Endodermal cell (in vitro differentiated cells): ENCODE measurements around the gene CHDH. TPM values are rescaled to one million over a fixed set of nuclear protein-coding genes. Genes with fewer than 3 reads are reported as not detected.

Source experiments
- DNase-seq: peaks from one replicate; pipeline ENCODE4 v3.0.0-alpha.2; 2017
- H3K27ac ChIP-seq: 2 replicates; pipeline ENCODE4 v1.5.1; 2013; ENCODE audit warnings: mild to moderate bottlenecking, low read depth, low read length, moderate library complexity
- H3K27me3 ChIP-seq: 2 replicates; pipeline ENCODE4 v1.6.1; 2013; ENCODE audit warnings: mild to moderate bottlenecking, low read length, moderate library complexity; ENCODE audit not compliant: insufficient read depth, control insufficient read depth, poor library complexity, severe bottlenecking
- H3K36me3 ChIP-seq: 2 replicates; pipeline ENCODE4 v1.7.0; 2013; ENCODE audit warnings: mild to moderate bottlenecking, low read length, moderate library complexity; ENCODE audit not compliant: control insufficient read depth, insufficient read depth
- H3K4me1 ChIP-seq: one replicate; pipeline ENCODE4 v1.7.0; 2013; ENCODE audit warnings: low read length; ENCODE audit not compliant: control insufficient read depth, insufficient read depth
- H3K4me3 ChIP-seq: 2 replicates; pipeline ENCODE4 v1.5.1; 2013; ENCODE audit warnings: mild to moderate bottlenecking, low read length, moderate library complexity
- H3K9ac ChIP-seq: 2 replicates; pipeline ENCODE4 v1.6.1; 2013; ENCODE audit warnings: mild to moderate bottlenecking, low read length, moderate library complexity; ENCODE audit not compliant: poor library complexity, severe bottlenecking; ENCODE audit errors: extremely low read depth
- H3K9me3 ChIP-seq: 2 replicates; pipeline ENCODE4 v1.6.1; 2013; ENCODE audit warnings: mild to moderate bottlenecking, low read length, moderate library complexity; ENCODE audit not compliant: control insufficient read depth
- H3K27ac Mint-ChIP-seq: 2 replicates; pipeline ENCODE4 v1.8.0; 2020; ENCODE audit warnings: mixed read lengths
- H3K27me3 Mint-ChIP-seq: 2 replicates; pipeline ENCODE4 v1.8.0; 2021; ENCODE audit warnings: mild to moderate bottlenecking, mixed read lengths; ENCODE audit not compliant: insufficient read depth
- H3K36me3 Mint-ChIP-seq: 2 replicates; pipeline ENCODE4 v1.8.0; 2020; ENCODE audit warnings: low read depth, mixed read lengths
- H3K4me1 Mint-ChIP-seq: 2 replicates; pipeline ENCODE4 v1.8.0; 2020; ENCODE audit warnings: mixed read lengths
- H3K4me3 Mint-ChIP-seq: 2 replicates; pipeline ENCODE4 v1.8.0; 2020; ENCODE audit warnings: mild to moderate bottlenecking, moderate library complexity, mixed read lengths
- H3K9me3 Mint-ChIP-seq: 2 replicates; pipeline ENCODE4 v1.8.0; 2020; ENCODE audit warnings: mild to moderate bottlenecking, mixed read lengths
- WGBS, 2 experiments: methylation state at CpG; one replicate each; pipeline versions ENCODE4 v1.1.5 to v1.1.7; 2013; ENCODE audit warnings: missing lambda C conversion rate in 2 of 2, mixed read lengths in 1 of 2; ENCODE audit not compliant: insufficient coverage in 1 of 2, insufficient read length in 1 of 2; 5-methylcytosine and 5-hydroxymethylcytosine counted together
- total RNA-seq, 2 donors: library from RNA; stranded (reverse); fragmentation: NEBNext Ultra II Directional in 1 of 2; extraction: Animal tissue kit (Norgen Biotek cat#: 25700) in 1 of 2; gene quantifications; 2 replicates in 1 of 2; 3 replicates in 1 of 2; pipeline ENCODE4 v1.2.1, GENCODE V29; 2021
- TF ChIP-seq, protein P1 (sequence below): fragments of 200-600 bp; sonication (generic); conservative IDR thresholded peaks from 2 replicates; pipeline ENCODE4 v1.5.0; 2021; ENCODE audit warnings: antibody characterized with exemption, mild to moderate bottlenecking

CHDH gene
- total RNA-seq, 2 donors from 2014 or later = 12.7 to 21.4 TPM

DNA sequence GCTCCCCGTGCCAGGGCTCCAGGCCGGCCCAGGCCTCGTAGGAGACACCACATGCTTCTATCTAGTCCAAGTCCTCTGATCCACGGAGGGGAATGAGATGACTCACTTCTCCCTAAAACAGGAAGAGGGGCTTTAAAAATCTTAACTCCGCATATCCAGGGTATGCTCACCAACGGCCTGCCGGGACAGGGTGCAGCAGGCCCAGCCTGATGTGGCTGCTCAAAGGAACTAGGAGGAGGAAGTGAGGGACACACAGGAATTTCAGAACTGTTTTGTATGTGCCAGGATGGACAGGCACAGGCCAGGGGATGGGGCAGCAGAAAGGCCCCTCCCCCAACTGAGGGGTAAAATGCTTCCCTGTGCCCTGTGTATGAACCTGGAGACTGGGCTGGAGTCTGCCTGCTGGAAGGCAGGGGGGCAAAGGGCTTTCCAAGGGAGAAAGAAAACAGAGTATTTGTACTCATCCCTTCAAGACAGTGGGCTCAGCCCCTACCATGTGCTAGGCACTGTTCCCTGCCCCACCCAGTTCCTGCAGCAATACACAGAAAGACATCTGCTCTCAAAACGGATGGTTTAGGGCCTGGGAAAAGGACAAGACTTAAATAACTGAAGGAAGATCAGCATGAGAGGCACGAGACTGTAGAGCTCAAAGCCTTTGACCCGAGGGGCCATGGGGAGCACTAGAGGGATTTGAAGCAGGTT is 22.1 kb downstream of the CHDH start:
- Mint-ChIP-seq H3K4me3 (no peak overlapping the region), H3K9me3 (no peaks in the 10 kb centered on the region), H3K36me3 (peaks cover 18% of the 10 kb centered on the region), H3K4me1 (peaks cover 3% of the 10 kb centered on the region), H3K27me3 (no peaks in the 10 kb centered on the region), H3K27ac (no peak overlapping the region)
- Histone ChIP-seq H3K9ac (no peak overlapping the region), H3K27ac (no peak overlapping the region), H3K36me3 (peaks cover 11% of the 10 kb centered on the region), H3K4me1 (no peaks in the 10 kb centered on the region), H3K9me3 (no peaks in the 10 kb centered on the region), H3K27me3 (no peaks in the 10 kb centered on the region), H3K4me3 (no peak overlapping the region)
- WGBS, 2 experiments = 82 to 84% methylated on average over 10 of the region's 10 CpGs
- TF ChIP-seq, protein P1, sequence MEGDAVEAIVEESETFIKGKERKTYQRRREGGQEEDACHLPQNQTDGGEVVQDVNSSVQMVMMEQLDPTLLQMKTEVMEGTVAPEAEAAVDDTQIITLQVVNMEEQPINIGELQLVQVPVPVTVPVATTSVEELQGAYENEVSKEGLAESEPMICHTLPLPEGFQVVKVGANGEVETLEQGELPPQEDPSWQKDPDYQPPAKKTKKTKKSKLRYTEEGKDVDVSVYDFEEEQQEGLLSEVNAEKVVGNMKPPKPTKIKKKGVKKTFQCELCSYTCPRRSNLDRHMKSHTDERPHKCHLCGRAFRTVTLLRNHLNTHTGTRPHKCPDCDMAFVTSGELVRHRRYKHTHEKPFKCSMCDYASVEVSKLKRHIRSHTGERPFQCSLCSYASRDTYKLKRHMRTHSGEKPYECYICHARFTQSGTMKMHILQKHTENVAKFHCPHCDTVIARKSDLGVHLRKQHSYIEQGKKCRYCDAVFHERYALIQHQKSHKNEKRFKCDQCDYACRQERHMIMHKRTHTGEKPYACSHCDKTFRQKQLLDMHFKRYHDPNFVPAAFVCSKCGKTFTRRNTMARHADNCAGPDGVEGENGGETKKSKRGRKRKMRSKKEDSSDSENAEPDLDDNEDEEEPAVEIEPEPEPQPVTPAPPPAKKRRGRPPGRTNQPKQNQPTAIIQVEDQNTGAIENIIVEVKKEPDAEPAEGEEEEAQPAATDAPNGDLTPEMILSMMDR = no peak
- no peak for DNase-seq

DNA sequence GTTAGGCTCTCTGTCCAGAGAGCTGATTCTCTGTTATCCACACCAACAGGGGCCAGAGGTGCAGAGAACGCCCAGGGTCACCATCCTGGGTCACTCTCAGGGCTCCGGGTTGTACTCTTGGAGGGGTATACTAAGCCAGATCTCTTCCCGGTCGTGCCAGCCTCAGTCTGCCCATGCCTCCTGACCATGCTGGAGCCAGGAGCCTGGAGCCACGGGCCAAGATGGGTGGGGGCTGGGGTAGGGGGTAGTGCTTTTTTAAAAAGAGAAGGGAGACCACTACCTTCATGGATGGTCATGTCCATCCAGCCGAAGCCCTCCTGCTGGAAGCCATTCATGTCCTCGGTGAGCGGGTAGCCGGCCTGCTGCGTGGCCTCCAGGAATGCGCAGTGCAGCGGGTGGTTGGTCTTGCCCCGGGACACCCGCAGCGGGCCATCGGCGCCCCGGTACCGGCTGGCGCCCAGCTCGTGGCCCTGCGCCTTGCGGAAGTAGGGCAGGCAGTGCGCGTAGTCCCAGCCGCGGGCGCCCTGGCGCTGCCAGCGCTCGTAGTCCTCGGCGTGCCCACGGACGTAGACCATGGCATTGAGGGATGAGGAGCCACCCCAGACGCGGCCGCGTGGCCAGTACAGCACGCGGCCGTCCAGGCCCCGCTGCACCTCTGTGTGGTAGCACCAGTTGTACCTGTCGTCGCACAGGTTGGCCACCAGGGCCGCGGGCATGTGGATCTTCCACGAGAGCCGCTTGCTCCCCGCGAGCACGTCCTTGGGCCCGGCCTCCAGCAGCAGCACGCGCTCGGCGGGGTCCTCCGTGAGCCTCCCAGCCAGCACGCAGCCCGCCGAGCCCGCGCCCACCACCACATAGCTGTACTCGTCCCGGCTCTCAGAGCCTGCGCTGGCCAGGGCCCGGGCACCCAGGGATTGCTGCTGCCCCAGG is 22.9 kb downstream of the CHDH start:
- Histone ChIP-seq H3K27me3 (no peaks in the 10 kb centered on the region), H3K4me1 (no peaks in the 10 kb centered on the region), H3K27ac (no peak overlapping the region), H3K36me3 (peaks cover 19% of the 10 kb centered on the region), H3K4me3 (no peak overlapping the region), H3K9me3 (no peaks in the 10 kb centered on the region), H3K9ac (no peak overlapping the region)
- DNase-seq = peak; percentile 77
- no peak overlapping the region for H3K27ac Mint-ChIP-seq
- H3K27me3 Mint-ChIP-seq = no peaks in the 10 kb centered on the region
- H3K4me3 Mint-ChIP-seq = no peak overlapping the region
- WGBS, 2 experiments = 95% methylated on average over 50 to 67 of the region's 67 CpGs
- peaks cover 3% of the 10 kb centered on the region for H3K4me1 Mint-ChIP-seq
- TF ChIP-seq, protein P1 = peak; percentile 47
- peaks cover 18% of the 10 kb centered on the region for H3K36me3 Mint-ChIP-seq
- no peaks in the 10 kb centered on the region for H3K9me3 Mint-ChIP-seq

- WGBS, 2 experiments = 83 to 91% methylated on average over 4 to 14 of the region's 14 CpGs
- H3K36me3 Mint-ChIP-seq = peaks cover 24% of the 10 kb centered on the region
These were observed 23.9 kb downstream of the CHDH start for GRCh38 chr3:53822331-53822741.

More at GRCh38 chr3:53822331-53822741, 23.9 kb downstream of the CHDH start:
- Histone ChIP-seq H3K4me3 (no peak overlapping the region), H3K9ac (no peak overlapping the region), H3K4me1 (no peaks in the 10 kb centered on the region), H3K9me3 (no peaks in the 10 kb centered on the region), H3K27ac (no peak overlapping the region), H3K27me3 (no peaks in the 10 kb centered on the region), H3K36me3 (peaks cover 21% of the 10 kb centered on the region)
- TF ChIP-seq, protein P1 = no peak
- H3K4me3 Mint-ChIP-seq = no peak overlapping the region
- H3K27me3 Mint-ChIP-seq = no peaks in the 10 kb centered on the region
- peak; percentile 32 for DNase-seq
- H3K4me1 Mint-ChIP-seq = peaks cover 3% of the 10 kb centered on the region
- no peaks in the 10 kb centered on the region for H3K9me3 Mint-ChIP-seq
- no peak overlapping the region for H3K27ac Mint-ChIP-seq
